ENCODE data around the gene KLRB1.
"Not testable (repeated sequence)": the region's sequence is repeated elsewhere in the genome, so short reads cannot be mapped to it uniquely, and the experiment has no call there.

KLRB1 gene

GRCh38 chr12:9598363-9598762, 9.4 kb downstream of the KLRB1 start:
- Histone ChIP-seq H3K27ac (ENCODE audit: insufficient read depth, low read depth, low read length, poor library complexity, severe bottlenecking) (no peak overlapping the region), H3K27me3 (ENCODE audit: control insufficient read depth, insufficient read depth, low read length, poor library complexity, severe bottlenecking) (no peaks in the 10 kb centered on the region)
- 100% methylated on average over 2 of the region's 3 CpGs for whole genome bisulfite sequencing, 2 experiments

GRCh38 chr12:9597365-9597764, 10.4 kb downstream of the KLRB1 start:
- Histone ChIP-seq H3K4me3 (ENCODE audit: insufficient read depth, low read depth, low read length) (no peak overlapping the region), H3K27me3 (ENCODE audit: control insufficient read depth, insufficient read depth, low read length, poor library complexity, severe bottlenecking) (no peaks in the 10 kb centered on the region), H3K27ac (ENCODE audit: insufficient read depth, low read depth, low read length, poor library complexity, severe bottlenecking) (no peak overlapping the region), H3K36me3 (ENCODE audit: control insufficient read depth, insufficient read depth, low read length) (no peaks in the 10 kb centered on the region), H3K9me3 (ENCODE audit: control insufficient read depth, low read length) (no peaks in the 10 kb centered on the region), H3K4me1 (ENCODE audit: control insufficient read depth, insufficient read depth, low read length) (no peaks in the 10 kb centered on the region)
- WGBS, 2 experiments: 91 to 93% methylated on average over 5 of the region's 5 CpGs

More at GRCh38 chr12:9598363-9598762, 9.4 kb downstream of the KLRB1 start:
- H3K4me1 ChIP-seq (ENCODE audit: control insufficient read depth, insufficient read depth, low read length): no peaks in the 10 kb centered on the region
- H3K4me3 ChIP-seq (ENCODE audit: insufficient read depth, low read depth, low read length): no peak overlapping the region
- no peaks in the 10 kb centered on the region for H3K36me3 ChIP-seq (ENCODE audit: control insufficient read depth, insufficient read depth, low read length)
- H3K9me3 ChIP-seq (ENCODE audit: control insufficient read depth, low read length): no peaks in the 10 kb centered on the region

GRCh38 chr12:9590441-9590840, 17.3 kb downstream of the KLRB1 start:
- Histone ChIP-seq H3K36me3 (ENCODE audit: control insufficient read depth, insufficient read depth, low read length) (no peaks in the 10 kb centered on the region), H3K4me3 (ENCODE audit: insufficient read depth, low read depth, low read length) (no peak overlapping the region), H3K27me3 (ENCODE audit: control insufficient read depth, insufficient read depth, low read length, poor library complexity, severe bottlenecking) (no peaks in the 10 kb centered on the region), H3K4me1 (ENCODE audit: control insufficient read depth, insufficient read depth, low read length) (no peaks in the 10 kb centered on the region), H3K9me3 (ENCODE audit: control insufficient read depth, low read length) (no peaks in the 10 kb centered on the region), H3K27ac (ENCODE audit: insufficient read depth, low read depth, low read length, poor library complexity, severe bottlenecking) (no peak overlapping the region)
- WGBS, 2 experiments: 87 to 98% methylated on average over 2 of the region's 2 CpGs

GRCh38 chr12:9588749-9589148, 19.0 kb downstream of the KLRB1 start:
- Histone ChIP-seq H3K4me3 (ENCODE audit: insufficient read depth, low read depth, low read length) (no peak overlapping the region), H3K9me3 (ENCODE audit: control insufficient read depth, low read length) (no peaks in the 10 kb centered on the region), H3K27ac (ENCODE audit: insufficient read depth, low read depth, low read length, poor library complexity, severe bottlenecking) (no peak overlapping the region), H3K27me3 (ENCODE audit: control insufficient read depth, insufficient read depth, low read length, poor library complexity, severe bottlenecking) (no peaks in the 10 kb centered on the region), H3K4me1 (ENCODE audit: control insufficient read depth, insufficient read depth, low read length) (no peaks in the 10 kb centered on the region), H3K36me3 (ENCODE audit: control insufficient read depth, insufficient read depth, low read length) (no peaks in the 10 kb centered on the region)
- 85 to 95% methylated on average over 2 of the region's 2 CpGs for WGBS, 2 experiments

- H3K27me3 ChIP-seq (ENCODE audit: control insufficient read depth, insufficient read depth, low read length, poor library complexity, severe bottlenecking): no peaks in the 10 kb centered on the region
- H3K4me1 ChIP-seq (ENCODE audit: control insufficient read depth, insufficient read depth, low read length): no peaks in the 10 kb centered on the region
- H3K4me3 ChIP-seq (ENCODE audit: insufficient read depth, low read depth, low read length): no peak overlapping the region
- H3K27ac ChIP-seq (ENCODE audit: insufficient read depth, low read depth, low read length, poor library complexity, severe bottlenecking): no peak overlapping the region
- H3K9me3 ChIP-seq (ENCODE audit: control insufficient read depth, low read length): no peaks in the 10 kb centered on the region
- no peaks in the 10 kb centered on the region for H3K36me3 ChIP-seq (ENCODE audit: control insufficient read depth, insufficient read depth, low read length)
- 95 to 96% methylated on average over 4 of the region's 4 CpGs for WGBS, 2 experiments
These were observed 19.6 kb downstream of the KLRB1 start for GRCh38 chr12:9587987-9588600.

GRCh38 chr12:9577729-9578128, 30.0 kb downstream of the KLRB1 start:
- H3K36me3 ChIP-seq (ENCODE audit: control insufficient read depth, insufficient read depth, low read length); H3K4me1 ChIP-seq (ENCODE audit: control insufficient read depth, insufficient read depth, low read length); H3K9me3 ChIP-seq (ENCODE audit: control insufficient read depth, low read length); H3K27me3 ChIP-seq (ENCODE audit: control insufficient read depth, insufficient read depth, low read length, poor library complexity, severe bottlenecking); H3K4me3 ChIP-seq (ENCODE audit: insufficient read depth, low read depth, low read length); H3K27ac ChIP-seq (ENCODE audit: insufficient read depth, low read depth, low read length, poor library complexity, severe bottlenecking): not testable (repeated sequence)
- 100% methylated on average over 2 of the region's 5 CpGs for WGBS, 2 experiments

- not testable (repeated sequence) for H3K4me1 ChIP-seq (ENCODE audit: control insufficient read depth, insufficient read depth, low read length); H3K36me3 ChIP-seq (ENCODE audit: control insufficient read depth, insufficient read depth, low read length); H3K4me3 ChIP-seq (ENCODE audit: insufficient read depth, low read depth, low read length); H3K27me3 ChIP-seq (ENCODE audit: control insufficient read depth, insufficient read depth, low read length, poor library complexity, severe bottlenecking); H3K27ac ChIP-seq (ENCODE audit: insufficient read depth, low read depth, low read length, poor library complexity, severe bottlenecking); H3K9me3 ChIP-seq (ENCODE audit: control insufficient read depth, low read length)
- WGBS, 2 experiments: 92 to 95% methylated on average over 9 of the region's 9 CpGs
These were observed 40.6 kb downstream of the KLRB1 start for GRCh38 chr12:9567151-9567550.

GRCh38 chr12:9566113-9566512, 41.6 kb downstream of the KLRB1 start:
- 99 to 100% methylated on average over 2 to 6 of the region's 7 CpGs for WGBS, 2 experiments
- not testable (repeated sequence) for H3K9me3 ChIP-seq (ENCODE audit: control insufficient read depth, low read length); H3K4me1 ChIP-seq (ENCODE audit: control insufficient read depth, insufficient read depth, low read length); H3K27me3 ChIP-seq (ENCODE audit: control insufficient read depth, insufficient read depth, low read length, poor library complexity, severe bottlenecking); H3K36me3 ChIP-seq (ENCODE audit: control insufficient read depth, insufficient read depth, low read length); H3K27ac ChIP-seq (ENCODE audit: insufficient read depth, low read depth, low read length, poor library complexity, severe bottlenecking); H3K4me3 ChIP-seq (ENCODE audit: insufficient read depth, low read depth, low read length)

GRCh38 chr12:9564418-9564817, 43.3 kb downstream of the KLRB1 start:
- H3K36me3 ChIP-seq (ENCODE audit: control insufficient read depth, insufficient read depth, low read length); H3K4me3 ChIP-seq (ENCODE audit: insufficient read depth, low read depth, low read length); H3K4me1 ChIP-seq (ENCODE audit: control insufficient read depth, insufficient read depth, low read length); H3K27me3 ChIP-seq (ENCODE audit: control insufficient read depth, insufficient read depth, low read length, poor library complexity, severe bottlenecking); H3K9me3 ChIP-seq (ENCODE audit: control insufficient read depth, low read length); H3K27ac ChIP-seq (ENCODE audit: insufficient read depth, low read depth, low read length, poor library complexity, severe bottlenecking): not testable (repeated sequence)
- WGBS, 2 experiments: 100% methylated on average over 1 of the region's 2 CpGs

GRCh38 chr12:9562841-9563453, 44.8 kb downstream of the KLRB1 start:
- not testable (repeated sequence) for H3K9me3 ChIP-seq (ENCODE audit: control insufficient read depth, low read length); H3K27ac ChIP-seq (ENCODE audit: insufficient read depth, low read depth, low read length, poor library complexity, severe bottlenecking); H3K4me1 ChIP-seq (ENCODE audit: control insufficient read depth, insufficient read depth, low read length); H3K4me3 ChIP-seq (ENCODE audit: insufficient read depth, low read depth, low read length); H3K36me3 ChIP-seq (ENCODE audit: control insufficient read depth, insufficient read depth, low read length); H3K27me3 ChIP-seq (ENCODE audit: control insufficient read depth, insufficient read depth, low read length, poor library complexity, severe bottlenecking)
- 80 to 95% methylated on average over 2 of the region's 5 CpGs for WGBS, 2 experiments

- H3K36me3 ChIP-seq (ENCODE audit: control insufficient read depth, insufficient read depth, low read length); H3K4me1 ChIP-seq (ENCODE audit: control insufficient read depth, insufficient read depth, low read length); H3K27me3 ChIP-seq (ENCODE audit: control insufficient read depth, insufficient read depth, low read length, poor library complexity, severe bottlenecking); H3K4me3 ChIP-seq (ENCODE audit: insufficient read depth, low read depth, low read length); H3K9me3 ChIP-seq (ENCODE audit: control insufficient read depth, low read length); H3K27ac ChIP-seq (ENCODE audit: insufficient read depth, low read depth, low read length, poor library complexity, severe bottlenecking): not testable (repeated sequence)
- WGBS, 2 experiments: 83 to 91% methylated on average over 3 of the region's 4 CpGs
These were observed 62.2 kb downstream of the KLRB1 start for GRCh38 chr12:9545489-9545888.

Data from ectodermal cell (in vitro differentiated cells).